Liver (tissue), 3 donors: ENCODE results near the gene HSD11B1L.

Experiments
- EGR1 ChIP-seq, 2 donors: IDR thresholded peaks; 2 replicates each; pipeline ENCODE4 v1.6.1; 2016 to 2018; ENCODE audit warnings: antibody characterized with exemption in 2 of 2, low read depth in 2 of 2
- FOXA1 ChIP-seq: IDR thresholded peaks from 2 replicates; pipeline ENCODE4 v1.6.1; 2016; ENCODE audit warnings: antibody characterized with exemption
- HNF4G ChIP-seq: IDR thresholded peaks from 2 replicates; pipeline ENCODE4 v1.6.1; 2016; ENCODE audit warnings: antibody characterized with exemption
- JUND ChIP-seq, 2 donors: IDR thresholded peaks; 2 replicates each; pipeline ENCODE4 v1.6.1; 2016; ENCODE audit warnings: antibody characterized with exemption in 2 of 2
- RAD21 ChIP-seq, 2 donors: IDR thresholded peaks; 2 replicates each; pipeline ENCODE4 v1.6.1; 2016; ENCODE audit warnings: antibody characterized with exemption in 2 of 2, mild to moderate bottlenecking in 2 of 2
- RXRA ChIP-seq, 2 donors: IDR thresholded peaks; 2 replicates each; pipeline ENCODE4 v1.6.1; 2017 to 2018; ENCODE audit warnings: antibody characterized with exemption in 2 of 2, mild to moderate bottlenecking in 1 of 2
- SP1 ChIP-seq: IDR thresholded peaks from 2 replicates; pipeline ENCODE4 v1.6.1; 2018; ENCODE audit warnings: antibody characterized with exemption, mild to moderate bottlenecking
- TAF1 ChIP-seq: conservative IDR thresholded peaks from 2 replicates; pipeline ENCODE4 v1.6.1; 2016; ENCODE audit warnings: antibody characterized with exemption, mild to moderate bottlenecking
- TF ChIP-seq, protein P1 (sequence below): fragments of 150-350 bp; IDR thresholded peaks from 2 replicates; pipeline ENCODE4 v1.5.1; 2017; ENCODE audit warnings: improper control_type of control experiment, low read depth, low read length; ENCODE audit not compliant: missing input control
- TF ChIP-seq, protein P2 (sequence below): IDR thresholded peaks from 2 replicates; pipeline ENCODE4 v1.6.1; 2016; ENCODE audit warnings: antibody characterized with exemption
- TF ChIP-seq, protein P3 (sequence below): IDR thresholded peaks from 2 replicates; pipeline ENCODE4 v1.6.1; 2016; ENCODE audit warnings: antibody characterized with exemption, mild to moderate bottlenecking
- TF ChIP-seq, protein P4 (sequence below): IDR thresholded peaks from 2 replicates; pipeline ENCODE4 v1.6.1; 2016; ENCODE audit warnings: antibody characterized with exemption
- donor health status: healthy.
- donor health status: healthy.

DNA sequence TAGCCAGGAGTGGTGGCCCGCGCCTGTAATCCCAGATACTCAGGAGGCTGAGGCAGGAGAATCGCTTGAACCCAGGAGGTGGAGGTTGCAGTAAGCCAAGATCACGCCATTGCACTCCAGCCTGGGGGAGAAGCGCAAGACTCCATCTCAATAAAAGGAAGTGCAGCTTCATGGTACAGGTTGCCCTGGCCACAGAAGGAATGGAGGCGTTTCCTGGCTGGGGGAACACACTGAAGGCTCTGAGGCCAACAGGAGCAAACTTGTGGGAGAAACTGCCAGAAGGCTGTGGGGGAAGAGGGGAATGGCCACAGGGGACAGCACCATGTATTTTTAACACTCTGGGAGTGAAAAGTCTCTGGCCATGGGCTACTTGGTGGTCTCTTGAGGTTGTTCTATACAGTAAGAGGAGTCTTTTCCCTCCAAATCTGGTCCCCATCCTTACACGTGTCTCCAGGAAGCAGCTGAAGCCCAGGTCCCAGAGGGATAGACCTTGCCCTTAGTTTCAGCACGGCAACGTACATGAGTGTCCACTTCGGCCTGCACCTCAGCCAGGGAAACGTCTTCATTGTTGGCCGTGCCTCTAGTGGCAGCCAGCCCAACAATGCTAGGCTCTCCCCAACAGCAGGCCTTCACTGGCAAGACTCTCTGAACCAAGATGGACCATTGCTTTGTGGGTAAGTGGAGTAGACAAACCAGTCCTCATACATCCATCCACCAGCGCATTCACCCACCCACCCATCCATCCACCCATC, 7.9 kb upstream of the HSD11B1L start:
- TF ChIP-seq, protein P1, sequence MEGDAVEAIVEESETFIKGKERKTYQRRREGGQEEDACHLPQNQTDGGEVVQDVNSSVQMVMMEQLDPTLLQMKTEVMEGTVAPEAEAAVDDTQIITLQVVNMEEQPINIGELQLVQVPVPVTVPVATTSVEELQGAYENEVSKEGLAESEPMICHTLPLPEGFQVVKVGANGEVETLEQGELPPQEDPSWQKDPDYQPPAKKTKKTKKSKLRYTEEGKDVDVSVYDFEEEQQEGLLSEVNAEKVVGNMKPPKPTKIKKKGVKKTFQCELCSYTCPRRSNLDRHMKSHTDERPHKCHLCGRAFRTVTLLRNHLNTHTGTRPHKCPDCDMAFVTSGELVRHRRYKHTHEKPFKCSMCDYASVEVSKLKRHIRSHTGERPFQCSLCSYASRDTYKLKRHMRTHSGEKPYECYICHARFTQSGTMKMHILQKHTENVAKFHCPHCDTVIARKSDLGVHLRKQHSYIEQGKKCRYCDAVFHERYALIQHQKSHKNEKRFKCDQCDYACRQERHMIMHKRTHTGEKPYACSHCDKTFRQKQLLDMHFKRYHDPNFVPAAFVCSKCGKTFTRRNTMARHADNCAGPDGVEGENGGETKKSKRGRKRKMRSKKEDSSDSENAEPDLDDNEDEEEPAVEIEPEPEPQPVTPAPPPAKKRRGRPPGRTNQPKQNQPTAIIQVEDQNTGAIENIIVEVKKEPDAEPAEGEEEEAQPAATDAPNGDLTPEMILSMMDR, result no peak
- TF ChIP-seq, protein P2, sequence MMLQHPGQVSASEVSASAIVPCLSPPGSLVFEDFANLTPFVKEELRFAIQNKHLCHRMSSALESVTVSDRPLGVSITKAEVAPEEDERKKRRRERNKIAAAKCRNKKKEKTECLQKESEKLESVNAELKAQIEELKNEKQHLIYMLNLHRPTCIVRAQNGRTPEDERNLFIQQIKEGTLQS, result no peak
- no peak for TF ChIP-seq RAD21 (IDR thresholded peaks at IDR 0.05)
- TF ChIP-seq RXRA (IDR thresholded peaks at IDR 0.05), result no peak
- TF ChIP-seq FOXA1, result no peak
- TF ChIP-seq, protein P3, sequence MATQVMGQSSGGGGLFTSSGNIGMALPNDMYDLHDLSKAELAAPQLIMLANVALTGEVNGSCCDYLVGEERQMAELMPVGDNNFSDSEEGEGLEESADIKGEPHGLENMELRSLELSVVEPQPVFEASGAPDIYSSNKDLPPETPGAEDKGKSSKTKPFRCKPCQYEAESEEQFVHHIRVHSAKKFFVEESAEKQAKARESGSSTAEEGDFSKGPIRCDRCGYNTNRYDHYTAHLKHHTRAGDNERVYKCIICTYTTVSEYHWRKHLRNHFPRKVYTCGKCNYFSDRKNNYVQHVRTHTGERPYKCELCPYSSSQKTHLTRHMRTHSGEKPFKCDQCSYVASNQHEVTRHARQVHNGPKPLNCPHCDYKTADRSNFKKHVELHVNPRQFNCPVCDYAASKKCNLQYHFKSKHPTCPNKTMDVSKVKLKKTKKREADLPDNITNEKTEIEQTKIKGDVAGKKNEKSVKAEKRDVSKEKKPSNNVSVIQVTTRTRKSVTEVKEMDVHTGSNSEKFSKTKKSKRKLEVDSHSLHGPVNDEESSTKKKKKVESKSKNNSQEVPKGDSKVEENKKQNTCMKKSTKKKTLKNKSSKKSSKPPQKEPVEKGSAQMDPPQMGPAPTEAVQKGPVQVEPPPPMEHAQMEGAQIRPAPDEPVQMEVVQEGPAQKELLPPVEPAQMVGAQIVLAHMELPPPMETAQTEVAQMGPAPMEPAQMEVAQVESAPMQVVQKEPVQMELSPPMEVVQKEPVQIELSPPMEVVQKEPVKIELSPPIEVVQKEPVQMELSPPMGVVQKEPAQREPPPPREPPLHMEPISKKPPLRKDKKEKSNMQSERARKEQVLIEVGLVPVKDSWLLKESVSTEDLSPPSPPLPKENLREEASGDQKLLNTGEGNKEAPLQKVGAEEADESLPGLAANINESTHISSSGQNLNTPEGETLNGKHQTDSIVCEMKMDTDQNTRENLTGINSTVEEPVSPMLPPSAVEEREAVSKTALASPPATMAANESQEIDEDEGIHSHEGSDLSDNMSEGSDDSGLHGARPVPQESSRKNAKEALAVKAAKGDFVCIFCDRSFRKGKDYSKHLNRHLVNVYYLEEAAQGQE, result no peak
- no peak for TF ChIP-seq EGR1 (IDR thresholded peaks at IDR 0.05; ENCODE audit: low read depth in 2 of 2)
- no peak for TF ChIP-seq JUND (IDR thresholded peaks at IDR 0.05)
- TF ChIP-seq, protein P4, sequence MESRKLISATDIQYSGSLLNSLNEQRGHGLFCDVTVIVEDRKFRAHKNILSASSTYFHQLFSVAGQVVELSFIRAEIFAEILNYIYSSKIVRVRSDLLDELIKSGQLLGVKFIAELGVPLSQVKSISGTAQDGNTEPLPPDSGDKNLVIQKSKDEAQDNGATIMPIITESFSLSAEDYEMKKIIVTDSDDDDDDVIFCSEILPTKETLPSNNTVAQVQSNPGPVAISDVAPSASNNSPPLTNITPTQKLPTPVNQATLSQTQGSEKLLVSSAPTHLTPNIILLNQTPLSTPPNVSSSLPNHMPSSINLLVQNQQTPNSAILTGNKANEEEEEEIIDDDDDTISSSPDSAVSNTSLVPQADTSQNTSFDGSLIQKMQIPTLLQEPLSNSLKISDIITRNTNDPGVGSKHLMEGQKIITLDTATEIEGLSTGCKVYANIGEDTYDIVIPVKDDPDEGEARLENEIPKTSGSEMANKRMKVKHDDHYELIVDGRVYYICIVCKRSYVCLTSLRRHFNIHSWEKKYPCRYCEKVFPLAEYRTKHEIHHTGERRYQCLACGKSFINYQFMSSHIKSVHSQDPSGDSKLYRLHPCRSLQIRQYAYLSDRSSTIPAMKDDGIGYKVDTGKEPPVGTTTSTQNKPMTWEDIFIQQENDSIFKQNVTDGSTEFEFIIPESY, result no peak
- no peak for TF ChIP-seq SP1
- TF ChIP-seq HNF4G, result no peak
- no peak for TF ChIP-seq TAF1
